NCI-H2196 treated with DMSO at 0.1 percent for 48 hours (cell line): ENCODE results near the gene SURF1.
A peak's percentile ranks its signal among the peaks of the same experiment; 100 is the strongest.
"Not testable (repeated sequence)": the region's sequence is repeated elsewhere in the genome, so short reads cannot be mapped to it uniquely, and the experiment has no call there.

Experiments
- DNase-seq: peaks from one replicate; lab custom pipeline; 2025; ENCODE audit not compliant: unreplicated experiment; lab: John Stamatoyannopoulos, UW

SURF1 gene

GRCh38 chr9:133384736-133385321 is 28.5 kb upstream of the SURF1 start:
- no peak for DNase-seq

- no peak for DNase-seq
These were observed 27.2 kb upstream of the SURF1 start for GRCh38 chr9:133383438-133383837.

- DNase-seq: no peak
These were observed 26.3 kb upstream of the SURF1 start for GRCh38 chr9:133382507-133383141.

GRCh38 chr9:133380734-133381133 is 24.4 kb upstream of the SURF1 start:
- DNase-seq: no peak

- no peak for DNase-seq
These were observed 23.1 kb upstream of the SURF1 start for GRCh38 chr9:133379153-133380086.

- no peak for DNase-seq
These were observed 22.2 kb upstream of the SURF1 start for GRCh38 chr9:133378408-133378962.

- DNase-seq: no peak
These were observed 21.5 kb upstream of the SURF1 start for GRCh38 chr9:133377721-133378216.

- DNase-seq: not testable (repeated sequence)
These were observed 21.0 kb upstream of the SURF1 start for GRCh38 chr9:133377280-133377679.

- peak; percentile 89 for DNase-seq
These were observed 19.7 kb upstream of the SURF1 start, which contains the start of the genes STKLD1 and SURF4 for GRCh38 chr9:133375724-133376654. TSS of gene STKLD1 (plus strand) at chr9:133376366. CDS start at chr9:133376474, 108 bp downstream. TSS of gene SURF4 (minus strand) at chr9:133376060. CDS start at chr9:133375969, 91 bp downstream.

- DNase-seq: no peak
These were observed 18.9 kb upstream of the SURF1 start for GRCh38 chr9:133375116-133375723.

GRCh38 chr9:133374612-133375115 is 18.4 kb upstream of the SURF1 start:
- DNase-seq: no peak

- no peak for DNase-seq
These were observed 15.9 kb upstream of the SURF1 start for GRCh38 chr9:133372144-133372543.

GRCh38 chr9:133371261-133371711 is 15.0 kb upstream of the SURF1 start:
- DNase-seq: no peak

- no peak for DNase-seq
These were observed 14.4 kb upstream of the SURF1 start for GRCh38 chr9:133370685-133371084.

GRCh38 chr9:133369933-133370332 is 13.6 kb upstream of the SURF1 start:
- no peak for DNase-seq

GRCh38 chr9:133369422-133369821 is 13.1 kb upstream of the SURF1 start:
- no peak for DNase-seq

- DNase-seq: no peak
These were observed 12.1 kb upstream of the SURF1 start for GRCh38 chr9:133368249-133368881.

GRCh38 chr9:133367778-133368177 is 11.5 kb upstream of the SURF1 start:
- no peak for DNase-seq

GRCh38 chr9:133367221-133367620 is 10.9 kb upstream of the SURF1 start:
- DNase-seq: no peak
